Left cardiac atrium (tissue), 4 donors: ENCODE results near the gene MGAT3. TPM values are rescaled to one million over a fixed set of nuclear protein-coding genes. Genes with fewer than 3 reads are reported as not detected.
A peak's percentile ranks its signal among the peaks of the same experiment; 100 is the strongest.
"Not testable (repeated sequence)": the region's sequence is repeated elsewhere in the genome, so short reads cannot be mapped to it uniquely, and the experiment has no call there.

Experiments used
- ATAC-seq, 2 donors: fragments of 200-7000 bp; cut with Tn5 transposase; one replicate each; pipeline ENCODE4 v1.9.1; 2020; ENCODE audit warnings: mild to moderate bottlenecking in 2 of 2, moderate library complexity in 2 of 2
- DNase-seq: peaks from one replicate; pipeline ENCODE4 v3.0.0-alpha.2; 2020
- intact Hi-C, 2 donors: fragments of 100-400 bp; cut with DNase I; formaldehyde crosslinking; loops; one replicate each; pipeline versions ENCODE4 v1.14.1 to v1.15.1; 2022 to 2023
- total RNA-seq, 2 donors: library from RNA; stranded (reverse); fragmentation: NEBNext Ultra II Directional; extraction: Animal tissue kit (Norgen Biotek cat#: 25700); gene quantifications; one replicate each; pipeline ENCODE4 v1.2.1, GENCODE V29; 2021
- donor health status: DM: no; HTN: yes; CAD: no.
- donor health status: DM: no; HTN: yes; CAD: no; lungs with severe emphysema.
- donor health status: DM: yes; HTN: yes; CAD: no.
- donor health status: Dilated cardiomyopathy.

The MGAT3 gene
- total RNA-seq, 2 donors from 2014 or later: 11.6 to 13.7 TPM

DNA sequence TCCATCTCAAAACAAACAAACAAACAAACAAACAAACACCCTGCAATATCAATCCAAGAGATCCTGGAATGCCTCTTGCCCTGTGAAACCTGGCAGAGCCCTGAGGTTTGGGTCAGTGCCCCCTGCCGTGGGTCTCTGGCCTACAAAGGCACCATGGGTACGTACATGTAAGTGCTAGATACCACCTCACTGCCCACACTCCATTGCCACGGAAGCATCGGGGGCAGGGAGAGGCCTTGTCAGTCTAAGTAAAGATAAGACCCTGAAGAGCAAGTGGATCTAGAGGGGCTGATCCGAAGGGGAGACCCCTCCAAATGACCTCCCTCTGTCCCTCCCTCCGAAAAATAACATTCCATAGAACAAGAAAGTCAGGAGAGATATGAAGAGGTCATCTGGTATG, 43.3 kb downstream of the MGAT3 start:
- DNase-seq: no peak
- ATAC-seq: no peak
- intact Hi-C loops: no loop called here

DNA sequence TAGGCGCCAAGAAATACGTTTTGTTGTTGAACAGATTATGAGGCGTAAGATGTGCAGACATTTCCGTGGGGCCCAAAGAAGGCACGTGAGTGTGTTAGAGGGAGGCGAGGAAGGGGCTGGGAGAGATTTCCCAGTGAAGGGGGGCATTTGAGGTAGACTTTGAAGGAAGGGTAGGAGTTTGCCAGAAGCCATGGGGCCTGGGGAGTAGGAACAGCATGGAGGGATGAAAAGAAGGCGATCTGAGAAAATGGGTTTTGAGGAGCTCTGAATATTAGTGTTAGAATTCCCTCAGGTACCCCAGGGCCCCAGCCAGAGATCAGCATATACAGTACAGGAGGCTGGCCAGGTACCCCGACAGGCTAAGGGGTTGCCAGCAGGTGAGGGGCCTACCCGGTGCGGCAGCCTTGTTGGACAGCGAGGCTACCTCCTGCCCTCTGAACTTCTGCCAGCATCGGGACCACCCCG, 44.9 kb downstream of the MGAT3 start:
- intact Hi-C loops: no loop called here

DNA sequence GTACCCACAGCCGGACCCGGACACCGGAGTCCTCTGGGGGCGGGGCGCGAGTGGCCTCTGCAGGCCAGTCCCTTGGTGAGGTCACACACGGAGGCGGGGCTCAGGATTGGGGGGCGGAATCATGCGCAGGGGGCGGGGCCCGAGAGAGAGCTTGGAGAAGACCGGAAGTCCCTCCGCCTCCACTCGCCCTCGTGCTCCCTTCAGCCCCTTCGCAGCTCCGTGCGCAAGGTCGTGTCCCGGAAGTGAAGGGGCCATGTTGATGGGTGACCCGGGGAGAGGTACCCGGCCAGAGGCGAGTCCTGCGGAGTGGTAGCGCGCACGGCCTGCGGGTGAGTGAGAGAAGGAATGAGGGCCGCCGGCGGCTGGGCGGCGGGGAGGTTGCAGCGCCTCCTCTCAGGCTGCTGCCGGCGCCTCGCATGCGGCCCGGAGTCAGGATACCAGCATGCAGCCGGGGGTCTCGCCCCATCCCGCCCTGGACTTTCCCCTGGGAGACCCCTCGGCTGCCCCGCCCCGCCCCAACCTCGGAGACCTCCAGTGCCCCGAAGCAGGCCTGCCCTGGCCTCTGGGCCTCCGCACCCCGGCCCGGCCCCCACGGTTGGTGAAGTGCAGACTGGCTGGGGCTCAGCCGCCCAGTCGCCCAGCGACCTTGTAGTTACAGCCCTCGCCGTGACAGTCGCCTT, 45.4 kb downstream of the MGAT3 start, which contains the start of gene MIEF1:
TSS of gene MIEF1 (plus strand) at position 182 of the 680 bp plus-strand sequence. CDS start 9,005 bp downstream, outside the sequence.
- peak; percentile 99 for DNase-seq
- intact Hi-C loops: no loop called here
- peak; percentile 96 to 99 for ATAC-seq

More for the DNA sequence above, 44.9 kb downstream of the MGAT3 start:
- ATAC-seq (no peak), DNase-seq (no peak)

DNA sequence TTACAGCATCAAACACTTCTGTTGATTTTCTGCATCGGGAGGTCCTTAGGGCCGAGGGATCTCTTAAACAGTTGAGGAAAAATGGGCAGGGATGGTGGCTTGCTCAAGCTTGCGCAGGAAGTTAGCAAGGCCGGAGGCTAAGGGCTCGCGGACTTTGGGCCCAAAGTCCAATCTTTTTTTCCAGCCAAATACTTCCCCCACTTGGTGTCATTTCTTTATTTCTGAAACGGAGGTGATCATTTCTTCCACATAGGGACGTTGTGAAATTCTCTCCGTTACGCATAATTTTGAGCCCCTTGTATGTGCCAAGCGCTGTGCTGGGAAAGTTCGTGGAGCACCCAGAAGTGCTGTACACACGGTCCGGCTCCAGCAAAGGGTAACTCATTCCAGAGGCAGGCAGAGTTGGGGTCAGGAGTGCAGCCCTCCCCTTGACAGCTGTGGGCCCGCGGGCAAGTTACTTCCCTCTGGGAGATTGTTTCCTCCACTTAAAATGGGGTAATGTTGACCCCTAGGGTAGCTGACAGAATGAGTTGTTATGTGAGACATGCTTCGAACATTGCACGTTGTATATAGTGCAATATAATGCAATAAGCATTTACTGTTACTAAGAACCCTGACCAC, 46.1 kb downstream of the MGAT3 start:
- ATAC-seq (no peak), DNase-seq (no peak)
- intact Hi-C loops: no loop called here

DNA sequence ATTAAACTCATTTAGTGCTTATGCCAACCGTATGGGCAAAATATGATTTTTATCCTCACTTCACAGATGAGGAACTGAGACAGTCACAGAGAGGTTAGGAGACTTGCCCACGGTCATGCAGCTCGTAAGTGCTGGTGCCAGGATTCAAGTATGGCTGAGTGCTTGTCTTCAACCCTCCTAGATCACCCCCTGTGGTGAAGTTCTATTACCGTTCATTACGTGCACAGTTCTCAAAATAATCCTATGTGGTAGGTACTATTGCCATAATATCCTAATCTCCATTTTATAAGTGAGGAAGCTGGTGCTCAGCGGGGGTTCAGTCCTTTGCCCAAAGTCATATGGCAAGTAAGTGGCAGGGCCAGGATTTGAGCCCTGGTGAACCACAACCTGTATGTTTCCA, 46.8 kb downstream of the MGAT3 start:
- DNase-seq (no peak), ATAC-seq (no peak)
- intact Hi-C loops: no loop called here

DNA sequence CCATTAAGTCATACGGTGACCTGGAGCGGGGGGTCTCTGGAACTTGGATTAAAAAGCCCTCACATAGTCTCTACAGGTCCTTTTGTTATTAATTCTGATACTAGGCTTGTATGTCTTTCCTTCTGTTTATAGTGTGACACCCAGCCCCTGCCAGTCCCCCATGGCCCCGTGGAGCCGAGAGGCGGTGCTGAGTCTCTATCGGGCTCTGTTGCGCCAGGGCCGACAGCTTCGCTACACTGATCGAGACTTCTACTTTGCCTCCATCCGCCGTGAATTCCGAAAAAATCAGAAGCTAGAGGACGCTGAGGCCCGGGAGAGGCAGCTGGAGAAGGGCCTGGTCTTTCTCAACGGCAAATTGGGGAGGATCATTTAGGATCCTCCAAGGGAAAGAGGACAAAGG, 47.3 kb downstream of the MGAT3 start:
- no peak for ATAC-seq
- intact Hi-C loops: no loop called here

DNA sequence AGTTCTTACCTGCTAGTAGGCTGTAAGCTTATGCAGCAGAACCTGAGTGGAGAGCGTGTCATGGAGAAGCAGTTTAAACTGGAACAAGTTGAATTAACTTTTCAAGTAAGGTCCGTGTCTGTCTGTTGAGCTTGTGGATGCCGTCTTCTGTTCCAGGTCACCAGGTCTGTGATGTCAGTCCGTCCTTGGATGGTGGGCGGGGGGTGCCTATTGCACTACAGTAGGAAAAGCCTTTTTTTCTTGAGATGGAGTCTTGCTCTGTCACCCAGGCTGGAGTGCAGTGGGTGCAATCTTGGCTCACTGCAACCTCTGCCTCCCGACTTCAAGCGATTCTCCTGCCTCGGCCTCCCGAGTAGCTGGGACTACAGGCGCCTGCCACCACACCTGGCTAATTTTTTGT, 50.2 kb downstream of the MGAT3 start:
- intact Hi-C loops, ATAC-seq, DNase-seq: not testable (repeated sequence)

More for the DNA sequence above, 47.3 kb downstream of the MGAT3 start:
- no peak for DNase-seq

DNA sequence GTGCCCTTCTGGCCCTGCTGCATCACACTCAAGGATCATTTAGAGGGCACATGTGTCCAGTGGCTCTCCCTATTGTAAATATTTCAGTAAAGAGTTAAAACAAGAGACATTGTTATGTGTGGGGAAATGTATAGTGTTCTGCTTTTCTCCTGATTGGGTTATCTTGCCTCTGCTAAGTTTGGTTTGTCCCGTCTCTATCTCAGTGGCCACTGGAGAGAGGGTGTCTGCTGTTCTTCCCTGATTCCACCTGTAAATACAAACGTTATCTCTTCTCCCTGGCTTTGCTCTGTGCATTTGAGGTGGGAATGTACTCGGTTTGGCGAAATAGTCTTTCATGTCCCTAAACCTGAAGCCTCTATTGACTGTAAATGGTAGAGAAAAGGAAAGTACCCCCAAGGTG, 51.6 kb downstream of the MGAT3 start:
- intact Hi-C loops: no loop called here
- no peak for ATAC-seq
- no peak for DNase-seq

DNA sequence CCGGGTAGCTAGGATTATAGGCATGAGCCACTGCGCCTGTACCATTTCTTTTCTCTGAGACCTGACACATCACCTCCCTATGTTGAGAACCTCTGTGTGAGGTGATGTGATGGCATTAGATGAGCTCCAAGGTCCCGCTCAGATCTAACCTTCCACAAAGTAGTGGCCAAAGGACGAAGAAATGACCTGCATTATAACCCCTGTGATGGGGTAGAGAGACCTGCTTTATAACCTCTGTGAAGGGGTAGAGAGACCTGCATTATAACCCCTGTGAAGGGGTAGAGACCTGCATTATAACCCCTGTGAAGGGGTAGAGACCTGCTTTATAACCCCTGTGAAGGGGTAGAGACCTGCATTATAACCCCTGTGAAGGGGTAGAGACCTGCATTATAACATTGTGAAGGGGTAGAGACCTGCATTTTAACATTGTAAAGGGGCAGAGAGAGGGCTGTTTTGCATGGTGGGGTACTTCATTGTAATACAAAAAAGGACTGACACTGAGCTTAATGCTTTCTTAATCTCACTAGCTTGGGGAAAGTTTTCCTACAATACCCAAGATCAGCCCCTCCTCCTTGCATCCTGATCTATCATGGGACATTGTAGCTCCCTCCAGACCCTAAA, 53.8 kb downstream of the MGAT3 start:
- no peak for DNase-seq
- ATAC-seq: no peak
- intact Hi-C loops: loop anchor here in 1 of 2 donors (10.0 kb wide), 1 partner anchor 186 kb away; no protein-coding TSS in a partner anchor

DNA sequence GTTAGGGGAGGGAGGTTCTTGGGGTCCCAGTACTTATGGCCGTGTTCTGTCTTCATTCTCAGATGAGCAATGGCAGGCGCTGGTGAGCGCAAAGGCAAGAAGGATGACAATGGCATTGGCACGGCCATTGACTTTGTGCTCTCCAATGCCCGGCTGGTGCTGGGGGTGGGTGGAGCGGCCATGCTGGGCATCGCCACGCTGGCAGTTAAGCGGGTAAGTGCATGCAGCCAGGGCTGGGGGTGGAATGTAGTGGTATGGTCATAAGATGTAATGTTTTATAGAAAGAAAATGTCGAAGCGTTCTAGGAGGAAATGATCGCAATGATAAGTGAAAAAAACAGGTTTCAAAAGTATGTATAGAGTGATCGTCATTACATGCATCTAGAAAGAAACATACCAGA, 54.4 kb downstream of the MGAT3 start:
- intact Hi-C loops: loop anchor here in 1 of 2 donors (10.0 kb wide), 1 partner anchor 186 kb away; no protein-coding TSS in a partner anchor
- ATAC-seq (no peak), DNase-seq (no peak)

DNA sequence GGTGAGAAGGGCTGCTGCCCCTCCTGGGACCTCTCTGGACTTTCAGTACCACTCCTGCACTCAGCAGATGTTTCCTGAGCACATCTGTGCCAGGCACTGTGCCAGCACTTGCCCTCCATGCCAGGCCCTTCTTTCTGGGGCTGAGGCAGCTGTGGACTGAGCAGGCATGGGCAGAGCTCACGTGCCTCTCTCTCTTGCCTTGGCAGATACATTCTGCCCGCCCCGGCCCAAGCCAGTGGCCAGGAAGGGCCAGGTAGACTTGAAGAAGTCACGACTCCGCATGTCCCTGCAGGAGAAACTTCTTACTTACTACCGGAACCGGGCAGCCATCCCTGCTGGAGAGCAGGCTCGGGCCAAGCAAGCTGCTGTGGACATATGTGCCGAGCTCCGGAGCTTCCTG, 55.2 kb downstream of the MGAT3 start:
- no peak for ATAC-seq

DNA sequence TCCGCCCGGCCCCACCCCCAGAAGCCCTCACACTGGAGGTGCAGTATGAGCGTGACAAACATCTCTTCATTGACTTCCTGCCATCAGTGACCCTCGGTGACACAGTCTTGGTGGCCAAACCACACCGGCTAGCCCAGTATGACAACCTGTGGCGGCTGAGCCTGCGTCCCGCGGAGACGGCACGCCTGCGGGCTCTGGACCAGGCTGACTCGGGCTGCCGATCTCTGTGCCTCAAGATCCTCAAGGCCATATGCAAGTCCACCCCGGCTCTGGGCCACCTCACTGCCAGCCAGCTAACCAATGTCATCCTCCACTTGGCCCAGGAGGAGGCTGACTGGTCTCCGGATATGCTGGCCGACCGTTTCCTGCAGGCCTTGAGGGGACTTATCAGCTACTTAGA, 57.0 kb downstream of the MGAT3 start:
- intact Hi-C loops: loop anchor here in 1 of 2 donors (10.0 kb wide), 1 partner anchor 189 kb away; no protein-coding TSS in a partner anchor

More for the DNA sequence above, 55.2 kb downstream of the MGAT3 start:
- intact Hi-C loops: loop anchor here in 1 of 2 donors (10.0 kb wide), 1 partner anchor 187 kb away; no protein-coding TSS in a partner anchor
- no peak for DNase-seq

DNA sequence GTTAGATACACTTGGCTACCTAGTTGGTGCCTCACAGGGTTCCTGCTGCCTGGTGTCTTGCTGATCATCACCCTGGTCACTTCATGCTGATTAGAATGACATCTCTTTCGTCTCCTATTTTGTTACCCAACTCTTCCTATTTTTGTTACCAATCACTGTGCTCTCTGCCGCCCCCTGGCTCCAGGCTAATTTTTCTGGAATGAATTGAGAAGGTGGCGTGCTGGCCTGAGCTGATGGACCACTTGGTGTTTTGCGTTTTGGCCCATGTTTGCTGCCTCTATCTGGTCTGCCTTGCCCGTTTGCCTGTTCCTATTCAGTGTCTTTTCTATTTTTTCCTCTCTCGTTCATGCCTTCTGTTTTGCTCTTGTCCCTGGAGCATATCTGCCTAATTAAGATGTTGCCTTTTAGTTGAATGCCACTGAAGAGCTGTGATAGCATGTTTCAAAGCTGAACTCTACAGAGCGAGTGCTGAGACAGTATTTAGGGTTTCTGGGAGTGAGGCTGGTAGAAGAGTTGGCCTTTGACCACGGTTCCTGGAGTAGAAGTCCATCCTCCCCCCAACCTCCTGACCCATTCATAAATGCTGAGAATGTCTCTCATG, 57.7 kb downstream of the MGAT3 start:
- intact Hi-C loops: loop anchor here in 1 of 2 donors (10.0 kb wide), 1 partner anchor 190 kb away; no protein-coding TSS in a partner anchor
- DNase-seq: peak; percentile 66

More for the DNA sequence above, 57.0 kb downstream of the MGAT3 start:
- ATAC-seq (no peak), DNase-seq (no peak)

DNA sequence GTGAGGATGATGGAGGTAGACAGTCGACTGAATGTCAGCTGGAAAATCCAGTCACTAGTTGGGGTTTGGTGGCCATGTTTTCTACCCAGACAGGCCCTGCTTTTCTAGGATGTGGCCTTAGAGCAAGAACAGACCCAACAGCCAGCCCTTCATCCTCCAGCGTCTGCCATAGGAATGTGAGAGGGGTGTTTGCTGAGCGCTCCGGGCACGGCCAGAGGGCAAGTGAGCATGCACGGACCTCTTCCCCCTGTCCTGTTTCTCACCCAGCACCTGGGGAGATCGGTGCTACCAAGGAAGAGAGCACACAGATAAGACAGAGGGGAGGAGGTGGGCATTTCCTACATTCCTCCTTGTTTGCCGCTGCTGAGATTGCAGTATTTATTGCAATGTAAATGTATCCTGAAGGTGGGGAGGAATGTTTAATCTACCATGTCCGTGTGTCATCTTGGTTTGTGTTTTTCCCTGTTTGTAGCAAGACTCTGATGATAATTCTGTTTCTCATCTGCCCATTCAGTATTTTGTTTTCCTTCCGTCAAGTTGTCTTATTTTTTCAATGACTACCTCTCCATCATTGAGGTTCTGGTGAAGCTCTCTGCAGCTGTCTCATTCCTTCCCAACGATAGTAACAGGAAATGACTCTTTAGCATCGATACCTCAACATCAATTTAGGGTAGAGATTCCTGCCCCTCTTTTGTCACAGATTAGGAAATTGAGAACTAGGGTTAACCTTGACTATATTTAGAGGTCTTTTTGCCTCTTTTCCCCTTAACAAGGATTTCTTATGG, 58.6 kb downstream of the MGAT3 start:
- intact Hi-C loops: loop anchor here (5.0 to 10.0 kb wide), 2 partner anchors 173 to 191 kb away; no protein-coding TSS in a partner anchor
- ATAC-seq (no peak), DNase-seq (no peak)

More for the DNA sequence above, 57.7 kb downstream of the MGAT3 start:
- ATAC-seq: peak in 1 of 2 donors; percentile 16

DNA sequence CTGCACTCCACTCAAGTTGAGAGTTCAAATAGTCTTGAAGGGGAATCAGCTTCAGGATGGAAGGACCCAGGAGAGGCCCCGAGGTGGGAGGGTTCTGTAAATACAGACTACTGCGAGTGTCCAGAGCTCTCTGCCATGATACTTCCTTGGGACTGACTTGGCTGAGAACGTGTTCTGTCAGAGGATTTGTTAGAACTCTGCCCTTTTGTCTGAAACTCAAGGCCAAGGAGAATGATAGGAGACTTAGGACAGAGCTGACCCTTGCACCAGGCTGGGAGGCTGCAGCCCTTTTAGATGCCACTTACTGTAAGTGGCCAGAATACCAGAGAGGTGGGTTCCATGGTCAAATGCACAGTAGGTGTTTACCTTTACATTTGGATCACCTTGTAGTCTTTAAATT, 60.7 kb downstream of the MGAT3 start:
- intact Hi-C loops: loop anchor here (5.0 to 10.0 kb wide), 2 partner anchors 175 to 193 kb away; no protein-coding TSS in a partner anchor
- ATAC-seq: no peak
- no peak for DNase-seq

DNA sequence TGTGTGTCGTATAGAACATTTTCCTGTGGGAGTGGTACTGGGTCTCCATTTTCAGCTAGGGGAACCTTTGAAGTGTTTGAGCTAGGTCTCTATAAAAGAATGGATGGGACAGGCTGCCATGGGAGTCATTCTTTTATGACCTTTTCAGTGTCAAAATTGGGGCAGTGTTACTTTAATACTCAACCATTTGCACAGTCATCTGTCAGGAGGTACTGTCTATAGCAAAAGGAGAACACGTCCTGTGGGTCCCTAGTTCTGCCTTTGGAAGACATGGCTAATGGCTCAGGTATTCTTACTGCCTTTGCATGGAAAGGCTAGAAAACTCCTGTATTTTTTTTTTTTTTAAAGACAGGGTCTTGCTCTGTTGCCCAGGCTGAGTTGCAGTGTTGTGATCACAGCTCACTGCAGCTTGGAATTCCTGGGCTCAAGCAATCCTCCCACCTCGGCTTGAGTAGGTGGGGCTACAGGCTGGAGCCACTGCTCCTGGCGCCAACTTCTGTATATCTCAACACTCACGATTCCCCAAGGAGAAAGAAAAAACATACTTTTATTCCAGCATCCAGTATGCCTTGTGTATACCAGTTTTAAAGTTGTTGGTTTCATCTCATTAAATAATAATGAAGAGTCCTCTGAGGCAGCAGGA, 61.5 kb downstream of the MGAT3 start:
- intact Hi-C loops: loop anchor here (5.0 to 10.0 kb wide), 2 partner anchors 176 to 193 kb away; no protein-coding TSS in a partner anchor
- no peak for ATAC-seq
- DNase-seq: no peak

DNA sequence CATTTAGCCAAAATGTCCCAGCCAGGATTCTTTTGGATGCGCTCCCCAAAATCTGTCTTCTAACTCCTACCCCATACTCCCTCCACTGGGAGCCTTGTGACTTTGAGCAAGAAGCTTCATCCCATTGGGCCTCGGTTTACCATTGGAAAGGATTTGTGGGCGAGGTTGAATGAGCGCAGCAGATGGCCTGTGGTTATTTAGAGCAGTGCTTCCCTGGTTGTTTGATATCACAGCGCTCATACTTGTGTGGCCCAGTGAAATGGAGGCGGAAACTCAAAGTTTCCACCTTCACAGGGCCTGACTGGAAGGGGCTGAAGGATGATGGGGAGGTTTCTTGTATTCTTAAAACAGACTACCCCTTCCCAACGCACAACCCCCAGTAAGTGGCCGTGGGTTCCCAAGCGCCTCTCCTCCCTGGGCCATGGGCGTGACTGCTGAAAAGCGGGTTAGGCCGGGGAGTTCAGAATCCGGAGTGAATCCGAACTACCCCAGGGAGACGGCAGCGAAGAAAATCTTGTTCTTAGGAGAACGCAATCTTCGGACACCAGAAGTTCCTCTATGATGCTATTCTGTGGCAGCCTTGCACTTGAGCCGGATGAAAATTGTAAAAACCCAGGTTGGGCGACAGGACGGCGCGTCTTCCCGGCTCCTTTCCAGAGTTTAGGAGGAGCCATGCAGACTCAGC, 62.3 kb downstream of the MGAT3 start:
- no peak for DNase-seq
- intact Hi-C loops: loop anchor here (5.0 to 10.0 kb wide), 2 partner anchors 177 to 194 kb away; no protein-coding TSS in a partner anchor
- ATAC-seq: no peak
